HepG2 (cell line): ENCODE data around the gene MAML1. TPM values are rescaled to one million over a fixed set of nuclear protein-coding genes. Genes with fewer than 3 reads are reported as not detected.
A peak's percentile ranks its signal among the peaks of the same experiment; 100 is the strongest.

Experiments
- AGO2 ChIP-seq: fragments of 200-400 bp; formaldehyde crosslinking; optimal IDR thresholded peaks from 2 replicates; pipeline ENCODE3; 2017; ENCODE audit warnings: mild to moderate bottlenecking, low read depth, low read length, moderate library complexity
- CHCHD3 ChIP-seq: sonication (generic); formaldehyde crosslinking; IDR thresholded peaks from 2 replicates; pipeline ENCODE4 v1.8.0; 2022; ENCODE audit warnings: mild to moderate bottlenecking, missing genetic modification reagents, moderate library complexity
- CSRNP1 ChIP-seq: sonication (generic); formaldehyde crosslinking; IDR thresholded peaks from 2 replicates; pipeline ENCODE4 v1.8.1; 2023; ENCODE audit warnings: mild to moderate bottlenecking, missing genetic modification reagents
- EED ChIP-seq: sonication (generic); formaldehyde crosslinking; IDR thresholded peaks from 2 replicates; pipeline ENCODE4 v1.5.0; 2020; ENCODE audit warnings: mild to moderate bottlenecking, missing genetic modification reagents
- ELF4 ChIP-seq: sonication (generic); formaldehyde crosslinking; IDR thresholded peaks from 2 replicates; pipeline ENCODE4 v1.5.0; 2020; ENCODE audit warnings: missing genetic modification reagents, mild to moderate bottlenecking, moderate library complexity, borderline replicate concordance
- FOXK2 ChIP-seq: fragments of 450-650 bp; IDR thresholded peaks from 2 replicates; pipeline ENCODE4 v1.6.1; 2016
- GABPB1 ChIP-seq: IDR thresholded peaks from 2 replicates; pipeline ENCODE4 v1.6.1; 2016; ENCODE audit warnings: mild to moderate bottlenecking, missing genetic modification reagents, moderate library complexity, missing compliant biosample characterization
- KLF9 ChIP-seq: IDR thresholded peaks from 2 replicates; pipeline ENCODE4 v1.6.1; 2016; ENCODE audit warnings: low read depth
- NFYB ChIP-seq: sonication (generic); formaldehyde crosslinking; IDR thresholded peaks from 2 replicates; pipeline ENCODE4 v1.4.0; 2020; ENCODE audit warnings: missing genetic modification reagents
- REST ChIP-seq, 2 experiments: IDR thresholded peaks; 2 replicates each; pipeline ENCODE4 v1.6.1; 2011 to 2012; ENCODE audit warnings: low read length in 2 of 2, borderline replicate concordance in 1 of 2, low read depth in 1 of 2, mild to moderate bottlenecking in 1 of 2, moderate library complexity in 1 of 2
- SP140L ChIP-seq: sonication (generic); formaldehyde crosslinking; IDR thresholded peaks from 2 replicates; pipeline ENCODE4 v1.4.0; 2020; ENCODE audit warnings: missing genetic modification reagents, borderline replicate concordance
- THYN1 ChIP-seq: sonication (generic); formaldehyde crosslinking; IDR thresholded peaks from 2 replicates; pipeline ENCODE4 v1.8.1; 2023; ENCODE audit warnings: low read depth, mild to moderate bottlenecking, moderate library complexity, missing genetic modification reagents, borderline replicate concordance
- ZKSCAN8 ChIP-seq: IDR thresholded peaks from 2 replicates; pipeline ENCODE4 v1.6.1; 2016; ENCODE audit warnings: borderline replicate concordance, missing genetic modification reagents, missing compliant biosample characterization
- ZNF234 ChIP-seq: sonication (generic); formaldehyde crosslinking; conservative IDR thresholded peaks from 2 replicates; pipeline ENCODE4 v1.5.1; 2020; ENCODE audit warnings: mild to moderate bottlenecking, missing genetic modification reagents
- ZNF30 ChIP-seq: sonication (generic); formaldehyde crosslinking; IDR thresholded peaks from 2 replicates; pipeline ENCODE4 v1.5.0; 2020; ENCODE audit warnings: mild to moderate bottlenecking, missing genetic modification reagents
- polyA plus RNA-seq, 8 experiments: library from polyadenylated mRNA; depleted of rRNA in 3 of 8; stranded (reverse) in 7 of 8; unstranded in 1 of 8; fragments of >200 nt; fragmentation: Illumina TruSeq in 4 of 8; extraction: Trizol in 4 of 8; gene quantifications; 2 replicates each; pipeline versions ENCODE4 v1.2.1 to v1.2.3, GENCODE V29; 2011 to 2016; ENCODE audit warnings: low read depth in 4 of 8, missing spikeins in 1 of 8, mixed read lengths in 1 of 8; ENCODE audit not compliant: insufficient read depth in 1 of 8
- total RNA-seq, 5 experiments: library from RNA; depleted of rRNA; stranded (reverse); fragments of >200 nt; fragmentation: Illumina TruSeq; extraction: Trizol; gene quantifications; 2 replicates each; pipeline ENCODE4 v1.2.3, GENCODE V29; 2016; ENCODE audit warnings: low read depth in 1 of 5
- TF ChIP-seq, protein P1 (sequence below): sonication (generic); formaldehyde crosslinking; IDR thresholded peaks from 2 replicates; pipeline ENCODE4 v1.8.0; 2022; ENCODE audit warnings: missing genetic modification reagents, mild to moderate bottlenecking, borderline replicate concordance
- TF ChIP-seq, protein P2 (sequence below): sonication (generic); formaldehyde crosslinking; IDR thresholded peaks from 2 replicates; pipeline ENCODE4 v1.5.0; 2020; ENCODE audit warnings: mild to moderate bottlenecking, missing genetic modification reagents

MAML1 gene
- total and polyA plus RNA-seq, 2 of the 13 experiments (the other 11 are each of a cell fraction or from before 2014, with no cell fraction given): 10.0 to 10.8 TPM

DNA sequence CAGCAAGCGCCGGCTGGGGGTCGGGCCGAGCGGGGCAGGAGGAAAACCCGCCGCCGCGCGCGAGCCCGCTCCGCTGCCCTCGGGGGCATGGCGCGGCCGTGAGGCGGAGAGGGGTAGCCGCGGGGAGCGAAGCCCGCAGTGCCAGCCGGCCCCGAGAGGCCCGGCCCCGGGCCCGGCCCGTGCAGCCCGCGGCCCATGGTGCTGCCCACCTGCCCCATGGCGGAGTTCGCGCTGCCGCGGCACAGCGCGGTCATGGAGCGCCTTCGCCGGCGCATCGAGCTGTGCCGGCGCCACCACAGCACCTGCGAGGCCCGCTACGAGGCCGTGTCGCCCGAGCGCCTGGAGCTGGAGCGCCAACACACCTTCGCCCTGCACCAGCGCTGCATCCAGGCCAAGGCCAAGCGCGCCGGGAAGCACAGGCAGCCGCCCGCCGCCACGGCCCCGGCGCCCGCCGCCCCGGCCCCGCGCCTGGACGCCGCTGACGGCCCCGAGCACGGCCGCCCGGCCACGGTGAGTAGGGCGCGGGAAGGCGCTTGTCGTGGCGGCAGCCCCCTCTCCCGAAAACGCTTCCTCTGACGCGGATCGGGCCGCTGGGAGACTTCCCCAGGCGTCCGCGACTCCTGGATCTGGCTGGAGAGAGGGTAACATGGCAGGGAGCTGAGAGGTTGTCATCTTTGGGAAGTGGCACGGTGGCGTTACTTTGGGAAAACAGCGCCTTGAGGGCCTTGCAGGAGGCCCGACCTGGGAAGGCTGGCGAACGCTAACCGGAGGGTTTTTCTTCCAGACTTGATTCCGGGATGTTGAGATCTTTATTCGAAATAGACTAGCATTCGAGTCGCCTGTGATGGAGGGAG, 523 bp downstream of the MAML1 start (continued):
- TF ChIP-seq ZNF234 (no peak), ELF4 (CRISPR knock-in tag) (no peak), KLF9 (no peak), THYN1 (no peak), REST (IDR thresholded peaks at IDR 0.05; ENCODE audit: borderline replicate concordance in 1 of 2, low read depth in 1 of 2, low read length in 2 of 2) (no peak), ZNF30 (no peak), SP140L (CRISPR knock-in tag) (no peak), NFYB (CRISPR knock-in tag) (no peak), ZKSCAN8 (no peak), EED (CRISPR knock-in tag) (no peak), AGO2 (peak; percentile 58), GABPB1 (CRISPR knock-in tag) (peak; percentile 7; the same call in 1 of the 2 replicates), FOXK2 (no peak), CSRNP1 (CRISPR knock-in tag) (no peak), CHCHD3 (CRISPR knock-in tag) (0 out of 2 replicates have a peak, but pooled peaks have one; percentile 54)
- TF ChIP-seq, protein P1, sequence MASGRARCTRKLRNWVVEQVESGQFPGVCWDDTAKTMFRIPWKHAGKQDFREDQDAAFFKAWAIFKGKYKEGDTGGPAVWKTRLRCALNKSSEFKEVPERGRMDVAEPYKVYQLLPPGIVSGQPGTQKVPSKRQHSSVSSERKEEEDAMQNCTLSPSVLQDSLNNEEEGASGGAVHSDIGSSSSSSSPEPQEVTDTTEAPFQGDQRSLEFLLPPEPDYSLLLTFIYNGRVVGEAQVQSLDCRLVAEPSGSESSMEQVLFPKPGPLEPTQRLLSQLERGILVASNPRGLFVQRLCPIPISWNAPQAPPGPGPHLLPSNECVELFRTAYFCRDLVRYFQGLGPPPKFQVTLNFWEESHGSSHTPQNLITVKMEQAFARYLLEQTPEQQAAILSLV (CRISPR knock-in tag): no peak
- TF ChIP-seq, protein P2, sequence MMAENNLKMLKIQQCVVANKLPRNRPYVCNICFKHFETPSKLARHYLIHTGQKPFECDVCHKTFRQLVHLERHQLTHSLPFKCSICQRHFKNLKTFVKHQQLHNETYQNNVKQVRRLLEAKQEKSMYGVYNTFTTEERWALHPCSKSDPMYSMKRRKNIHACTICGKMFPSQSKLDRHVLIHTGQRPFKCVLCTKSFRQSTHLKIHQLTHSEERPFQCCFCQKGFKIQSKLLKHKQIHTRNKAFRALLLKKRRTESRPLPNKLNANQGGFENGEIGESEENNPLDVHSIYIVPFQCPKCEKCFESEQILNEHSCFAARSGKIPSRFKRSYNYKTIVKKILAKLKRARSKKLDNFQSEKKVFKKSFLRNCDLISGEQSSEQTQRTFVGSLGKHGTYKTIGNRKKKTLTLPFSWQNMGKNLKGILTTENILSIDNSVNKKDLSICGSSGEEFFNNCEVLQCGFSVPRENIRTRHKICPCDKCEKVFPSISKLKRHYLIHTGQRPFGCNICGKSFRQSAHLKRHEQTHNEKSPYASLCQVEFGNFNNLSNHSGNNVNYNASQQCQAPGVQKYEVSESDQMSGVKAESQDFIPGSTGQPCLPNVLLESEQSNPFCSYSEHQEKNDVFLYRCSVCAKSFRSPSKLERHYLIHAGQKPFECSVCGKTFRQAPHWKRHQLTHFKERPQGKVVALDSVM: 0 out of 2 replicates have a peak, but pooled peaks have one; percentile 25
